Tibial artery (tissue), 4 donors: Measurements from ENCODE around the gene PRXL2A.

ENCODE experiments used
- DNase-seq, 2 donors: peaks; one replicate each; pipeline ENCODE4 v3.0.0-alpha.2; 2019
- H3K27ac ChIP-seq, 2 donors: fragments of 200-600 bp; sonication (generic) in 1 of 2; 1 replicate in 1 of 2; 2 replicates in 1 of 2; pipeline ENCODE4 v1.5.1; 2018 to 2019; ENCODE audit warnings: mild to moderate bottlenecking in 1 of 2
- H3K27me3 ChIP-seq, 2 donors: fragments of 200-600 bp; sonication (generic) in 1 of 2; one replicate each; pipeline versions ENCODE4 v1.5.1 to v1.6.0; 2016 to 2019
- H3K36me3 ChIP-seq, 3 donors: fragments of 200-600 bp; sonication (generic) in 2 of 3; one replicate each; pipeline ENCODE4 v1.5.1; 2016 to 2019; ENCODE audit warnings: mild to moderate bottlenecking in 2 of 3
- H3K4me1 ChIP-seq, 4 donors: fragments of 200-600 bp; sonication (generic) in 2 of 4; 1 replicate in 3 of 4; 2 replicates in 1 of 4; pipeline ENCODE4 v1.5.1; 2016 to 2019
- H3K4me3 ChIP-seq, 2 donors: fragments of 200-600 bp; sonication (generic) in 1 of 2; 1 replicate in 1 of 2; 2 replicates in 1 of 2; pipeline ENCODE4 v1.5.1; 2018 to 2019; ENCODE audit warnings: mild to moderate bottlenecking in 2 of 2
- H3K9me3 ChIP-seq, 3 donors: fragments of 200-600 bp; sonication (generic) in 1 of 3; one replicate each; pipeline ENCODE4 v1.5.1; 2016 to 2019
- CTCF ChIP-seq, 2 experiments: fragments of 200-600 bp in 1 of 2; fragments of 450-650 bp in 1 of 2; IDR thresholded peaks; one replicate each; pipeline ENCODE4 v1.5.1; 2017 to 2019; ENCODE audit warnings: antibody characterized with exemption in 2 of 2, mild to moderate bottlenecking in 1 of 2, moderate library complexity in 1 of 2
- intact Hi-C: fragments of 100-400 bp; cut with DNase I; formaldehyde crosslinking; loops from one replicate; pipeline ENCODE4 v1.15.0; 2023; ENCODE audit warnings: low total_unique reads

Gene PRXL2A

GRCh38 chr10:80425901-80426300, 17.6 kb downstream of the PRXL2A start:
- no peaks in the 10 kb centered on the region for H3K4me1 ChIP-seq
- no peaks in the 10 kb centered on the region for H3K9me3 ChIP-seq
- no peak overlapping the region for H3K27ac ChIP-seq
- no peak overlapping the region for H3K4me3 ChIP-seq
- H3K36me3 ChIP-seq: peaks cover 0 to 33% (median 23%) of the 10 kb centered on the region in 3 donors
- H3K27me3 ChIP-seq: no peaks in the 10 kb centered on the region
- no peak for DNase-seq
- TF ChIP-seq CTCF (IDR thresholded peaks at IDR 0.05): no peak
- intact Hi-C loops: no loop called here

- H3K9me3 ChIP-seq: no peaks in the 10 kb centered on the region
- TF ChIP-seq CTCF (IDR thresholded peaks at IDR 0.05): no peak
- peak in 1 of 2 donors; percentile 1 for DNase-seq
- H3K27me3 ChIP-seq: no peaks in the 10 kb centered on the region
- intact Hi-C loops: no loop called here
- no peak overlapping the region for H3K4me3 ChIP-seq
- H3K36me3 ChIP-seq: peaks cover 0 to 33% (median 23%) of the 10 kb centered on the region in 3 donors
- H3K4me1 ChIP-seq: no peaks in the 10 kb centered on the region
- no peak overlapping the region for H3K27ac ChIP-seq
These were observed 19.2 kb downstream of the PRXL2A start for GRCh38 chr10:80427541-80427940.

GRCh38 chr10:80429521-80429973, 21.2 kb downstream of the PRXL2A start:
- intact Hi-C loops: no loop called here
- no peak for TF ChIP-seq CTCF (IDR thresholded peaks at IDR 0.05)
- peak in 1 of 2 donors; percentile 64 for DNase-seq
- no peaks in the 10 kb centered on the region for H3K9me3 ChIP-seq
- H3K27ac ChIP-seq: no peak overlapping the region
- H3K36me3 ChIP-seq: peaks cover 0 to 27% (median 13%) of the 10 kb centered on the region in 3 donors
- no peak overlapping the region for H3K4me3 ChIP-seq
- H3K27me3 ChIP-seq: no peaks in the 10 kb centered on the region
- no peaks in the 10 kb centered on the region for H3K4me1 ChIP-seq

- H3K4me3 ChIP-seq: no peak overlapping the region
These were observed 24.8 kb downstream of the PRXL2A start for GRCh38 chr10:80433134-80433533.

GRCh38 chr10:80436446-80437098, 28.2 kb downstream of the PRXL2A start:
- Histone ChIP-seq H3K27ac (no peak overlapping the region), H3K4me1 (no peaks in the 10 kb centered on the region), H3K4me3 (no peak overlapping the region), H3K27me3 (no peaks in the 10 kb centered on the region), H3K36me3 (no peaks in the 10 kb centered on the region), H3K9me3 (no peaks in the 10 kb centered on the region)
- peak in 1 of 2 donors; percentile 12 for DNase-seq
- intact Hi-C loops: no loop called here
- no peak for TF ChIP-seq CTCF (IDR thresholded peaks at IDR 0.05)

More at GRCh38 chr10:80433134-80433533, 24.8 kb downstream of the PRXL2A start:
- H3K9me3 ChIP-seq: no peaks in the 10 kb centered on the region
- no peak for TF ChIP-seq CTCF (IDR thresholded peaks at IDR 0.05)
- H3K4me1 ChIP-seq: no peaks in the 10 kb centered on the region
- intact Hi-C loops: no loop called here
- H3K36me3 ChIP-seq: peaks cover 0 to 7% (median 0%) of the 10 kb centered on the region in 3 donors
- no peak overlapping the region for H3K27ac ChIP-seq
- no peaks in the 10 kb centered on the region for H3K27me3 ChIP-seq
- DNase-seq: no peak
